ENCODE measurements around the gene BACE2.

Gene BACE2

GRCh38 chr21:41148798-41149197 lies 19.2 kb upstream of the BACE2 start:
- DNase-seq (ENCODE audit: low spot score) = no peak

GRCh38 chr21:41149199-41149598 lies 18.8 kb upstream of the BACE2 start:
- DNase-seq (ENCODE audit: low spot score) = no peak

DNA sequence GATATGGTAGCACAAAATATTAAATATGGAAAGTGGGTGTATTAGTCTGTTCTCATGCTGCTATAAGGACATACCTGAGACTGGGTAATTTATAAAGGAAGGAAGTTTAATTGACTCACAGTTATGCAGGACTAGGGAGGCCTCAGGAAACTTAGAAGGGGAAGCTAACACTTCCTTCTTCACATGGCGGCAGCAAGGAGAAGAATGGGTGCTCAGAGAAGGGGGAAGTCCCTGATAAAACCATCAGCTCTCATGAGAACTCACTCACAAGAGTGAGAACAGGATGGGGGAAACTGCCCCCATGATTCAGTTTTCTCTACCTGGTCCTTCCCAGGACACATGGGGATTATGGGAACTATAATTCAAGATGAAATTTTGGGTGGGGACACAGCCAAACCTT lies 15.8 kb upstream of the BACE2 start:
- DNase-seq (ENCODE audit: low spot score) = no peak

DNA sequence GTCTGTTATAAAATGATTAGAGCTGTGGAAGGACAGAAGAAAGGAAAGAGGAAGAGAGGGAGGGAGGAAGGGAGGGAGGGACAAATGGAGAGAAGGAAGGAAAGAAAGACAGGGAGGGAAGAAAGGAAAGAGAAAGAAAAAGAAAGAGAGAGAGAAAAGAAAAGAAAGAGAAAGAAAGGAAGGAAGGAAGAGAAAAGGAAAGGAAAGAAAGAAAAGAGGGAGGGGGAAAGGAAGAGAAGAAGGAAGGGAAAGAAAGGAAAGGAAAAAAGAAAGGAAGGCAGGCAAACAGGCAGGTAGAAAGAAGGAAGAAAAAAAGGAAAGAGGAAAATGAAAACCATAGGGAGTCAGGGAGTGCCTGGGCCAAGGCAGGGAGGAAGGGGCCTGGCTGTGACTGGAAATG lies 14.5 kb upstream of the BACE2 start:
- DNase-seq (ENCODE audit: low spot score) = no peak

GRCh38 chr21:41156142-41156541 lies 11.8 kb upstream of the BACE2 start:
- DNase-seq (ENCODE audit: low spot score) = no peak

GRCh38 chr21:41158026-41158425 lies 9.9 kb upstream of the BACE2 start:
- DNase-seq (ENCODE audit: low spot score) = no peak

GRCh38 chr21:41160036-41160435 lies 7.9 kb upstream of the BACE2 start:
- DNase-seq (ENCODE audit: low spot score) = no peak

DNA sequence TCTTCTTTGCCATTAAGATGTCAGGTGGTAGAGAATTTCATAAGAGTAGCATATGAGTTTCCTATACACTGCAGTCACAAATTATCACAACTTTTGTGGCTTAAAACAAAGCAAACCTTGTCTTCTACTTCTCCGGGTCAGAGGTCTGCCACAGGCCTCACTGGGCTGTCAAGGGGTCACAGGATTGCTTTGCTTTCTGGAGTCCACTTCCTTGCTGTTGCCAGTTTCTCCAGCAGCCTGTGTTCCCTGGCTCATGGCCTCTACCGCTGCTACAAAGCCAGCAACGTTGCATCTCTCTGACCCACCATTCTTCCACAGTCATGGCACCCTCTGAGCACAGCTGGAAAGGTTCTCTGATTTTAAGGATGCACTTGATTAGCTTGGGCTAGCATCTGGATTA lies 6.5 kb upstream of the BACE2 start:
- DNase-seq (ENCODE audit: low spot score) = no peak

DNA sequence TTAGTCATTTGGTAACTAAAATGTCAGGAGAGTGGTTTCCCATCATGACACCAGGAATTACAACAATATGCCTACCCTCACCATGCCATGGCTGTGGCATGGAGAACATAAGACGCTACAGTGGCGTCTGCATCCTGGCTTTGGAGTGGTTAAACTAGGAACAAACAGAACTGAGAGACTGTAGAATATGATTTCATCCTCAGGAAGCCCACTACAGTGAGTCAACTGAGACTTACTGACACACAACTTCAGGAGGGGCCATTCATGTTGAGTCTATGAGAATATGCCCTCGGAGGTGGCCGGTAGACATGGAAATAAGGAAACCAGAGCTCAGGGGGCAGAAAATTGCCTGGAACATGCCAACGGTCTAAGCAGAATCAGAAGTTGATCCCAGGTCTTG lies 5.9 kb upstream of the BACE2 start:
- no peak for DNase-seq (ENCODE audit: low spot score)

DNA sequence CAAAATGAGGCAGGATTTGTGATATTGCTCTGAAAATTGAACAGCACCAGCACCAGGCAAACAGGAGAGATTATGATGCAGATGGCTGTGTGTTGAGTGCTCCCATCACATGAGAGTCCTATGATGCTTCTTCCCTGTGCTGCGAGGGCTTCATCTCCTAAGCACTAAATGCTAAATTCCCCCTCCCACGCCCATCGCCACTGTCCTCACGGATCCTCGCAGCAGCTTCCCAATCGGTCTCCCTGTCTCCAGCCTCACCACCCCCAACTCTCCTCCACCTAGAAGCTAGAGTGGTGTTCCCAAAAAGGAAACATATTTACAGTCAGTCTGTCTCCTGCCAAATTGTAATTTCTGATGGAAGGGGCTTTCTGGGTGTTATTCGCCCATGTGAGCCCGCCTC lies 4.9 kb upstream of the BACE2 start:
- DNase-seq (ENCODE audit: low spot score) = no peak

- DNase-seq (ENCODE audit: low spot score) = no peak
Observed at GRCh38 chr21:41164052-41164451, 3.9 kb upstream of the BACE2 start.

- DNase-seq (ENCODE audit: low spot score) = no peak
Observed at GRCh38 chr21:41164981-41165655, 2.8 kb upstream of the BACE2 start.

GRCh38 chr21:41166884-41167283 lies 1.1 kb upstream of the BACE2 start:
- no peak for DNase-seq (ENCODE audit: low spot score)

- no peak for DNase-seq (ENCODE audit: low spot score)
Observed at GRCh38 chr21:41168391-41169257, 664 bp downstream of the BACE2 start.

DNA sequence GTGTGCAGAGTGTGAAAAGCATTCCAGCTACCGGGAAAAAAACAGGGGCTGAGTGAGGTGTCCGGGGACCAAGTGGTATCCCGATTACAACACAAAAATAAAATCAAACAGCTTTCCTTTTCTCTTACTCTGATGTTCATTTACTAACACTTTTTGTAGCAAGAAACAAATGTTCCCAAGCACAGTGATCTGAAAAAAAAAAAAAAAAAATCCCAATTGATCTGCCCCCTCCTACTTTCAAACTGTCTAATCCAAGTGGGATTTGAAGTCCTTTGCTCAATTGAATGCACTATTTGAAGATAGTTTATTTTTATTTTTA lies 1.3 kb downstream of the BACE2 start:
- DNase-seq (ENCODE audit: low spot score) = no peak

GRCh38 chr21:41169701-41170100 lies 1.7 kb downstream of the BACE2 start:
- no peak for DNase-seq (ENCODE audit: low spot score)

DNA sequence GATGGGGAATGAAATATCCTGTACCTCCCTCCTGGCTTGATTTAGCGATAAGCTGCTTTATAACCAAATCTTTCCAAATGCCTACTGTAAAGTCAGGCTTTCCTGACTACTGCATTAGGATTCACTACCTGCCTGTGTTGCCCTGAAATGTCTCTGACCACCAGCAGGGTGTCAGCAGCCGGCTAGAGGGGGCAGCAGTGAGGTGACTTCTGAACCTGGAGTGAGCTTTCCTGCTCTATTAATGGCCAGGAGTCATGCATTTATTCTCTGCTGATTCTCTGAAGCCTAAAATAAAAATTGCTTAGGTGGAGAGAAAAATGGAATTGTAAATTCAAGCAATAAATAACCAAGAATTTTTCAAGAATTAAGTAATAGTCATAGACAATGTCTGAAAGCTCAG lies 2.5 kb downstream of the BACE2 start:
- DNase-seq (ENCODE audit: low spot score) = no peak

- DNase-seq (ENCODE audit: low spot score) = no peak
Observed at GRCh38 chr21:41170859-41171609, 3.1 kb downstream of the BACE2 start.

DNA sequence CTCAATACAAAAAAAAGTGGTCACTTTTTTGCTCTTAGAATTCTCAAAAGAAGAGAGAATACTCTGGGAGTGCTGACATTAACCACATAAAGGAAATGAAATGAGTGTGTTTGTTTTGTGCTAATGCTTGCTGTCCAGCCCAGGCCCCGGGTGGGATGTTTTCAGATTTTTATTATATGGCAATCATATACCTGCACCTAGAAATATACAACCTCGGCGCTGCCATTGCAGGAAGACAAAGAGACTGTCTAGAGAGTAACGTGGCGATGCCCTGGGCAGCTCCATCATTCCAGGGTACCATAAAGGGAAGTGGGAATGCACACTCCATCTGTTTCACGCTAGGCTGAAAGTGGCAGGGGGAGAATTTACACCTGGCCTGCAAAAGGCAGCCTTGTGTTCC lies 7.1 kb downstream of the BACE2 start:
- DNase-seq (ENCODE audit: low spot score) = no peak

DNA sequence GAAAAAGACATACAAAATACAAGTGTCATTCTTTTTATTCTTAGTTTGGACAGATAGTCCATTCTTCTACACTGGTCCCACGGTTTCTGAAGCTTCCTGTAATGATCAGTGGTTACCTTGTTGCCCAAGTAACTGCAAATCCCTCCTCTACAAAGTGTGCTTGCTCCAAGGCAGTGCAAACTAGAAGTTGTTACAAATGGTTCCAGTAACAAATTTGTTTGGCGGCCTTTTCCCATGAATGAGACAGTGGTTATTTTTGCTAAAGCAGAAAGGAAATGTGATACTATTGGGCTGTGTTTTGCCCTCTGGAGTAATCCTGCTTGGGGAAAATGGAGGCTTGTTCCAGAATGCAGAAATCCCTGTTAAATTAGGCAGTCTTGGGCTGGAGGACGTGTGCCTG lies 8.9 kb downstream of the BACE2 start:
- no peak for DNase-seq (ENCODE audit: low spot score)

DNA sequence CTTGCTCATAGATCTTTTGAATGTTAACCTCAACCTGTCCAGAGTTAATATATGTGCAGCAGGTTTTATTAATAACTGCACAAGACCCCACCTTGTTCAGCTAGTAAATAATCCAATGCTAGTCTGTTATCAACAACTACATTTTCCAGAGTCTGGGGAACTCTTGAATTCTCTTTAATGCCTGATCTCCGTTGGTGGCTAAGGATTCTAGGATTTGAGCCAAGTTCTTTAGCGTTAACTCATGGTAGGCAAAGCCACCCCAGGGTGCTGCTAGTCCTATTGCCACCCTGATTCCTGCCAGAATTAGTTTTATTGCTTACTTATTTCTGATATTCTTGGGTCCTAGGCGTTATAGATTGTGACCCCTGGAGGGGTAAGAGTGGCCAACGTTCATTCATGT lies 12.8 kb downstream of the BACE2 start:
- DNase-seq (ENCODE audit: low spot score) = no peak

GRCh38 chr21:41182547-41182946 lies 14.6 kb downstream of the BACE2 start:
- no peak for DNase-seq (ENCODE audit: low spot score)

- no peak for DNase-seq (ENCODE audit: low spot score)
Observed at GRCh38 chr21:41183575-41183974, 15.6 kb downstream of the BACE2 start.

Data from CD4-positive, alpha-beta T cell treated with Interleukin-2 at 100 ng/mL for 4 hours (primary cell).